Fibroblast of pulmonary artery (primary cell): ENCODE data around the gene RTL10.
A peak's percentile ranks its signal among the peaks of the same experiment; 100 is the strongest.

ENCODE experiments used
- DNase-seq: peaks from one replicate; pipeline ENCODE4 v3.0.0-alpha.2; 2010; ENCODE audit warnings: low read depth
- H3K4me3 ChIP-seq: replicated peaks from 2 replicates; pipeline ENCODE4 v1.5.1; 2011; ENCODE audit warnings: low read depth, mild to moderate bottlenecking, control low read depth, low read length, moderate library complexity
- CTCF ChIP-seq: IDR thresholded peaks from 2 replicates; pipeline ENCODE4 v1.5.1; 2011; ENCODE audit warnings: mild to moderate bottlenecking, control low read depth, low read length, inconsistent platforms; ENCODE audit errors: missing control alignments

Gene RTL10

GRCh38 chr22:19877626-19878339, 23.1 kb upstream of the RTL10 start:
- DNase-seq: no peak
- TF ChIP-seq CTCF: no peak
- no peak overlapping the region for H3K4me3 ChIP-seq

- DNase-seq: no peak
- no peak for TF ChIP-seq CTCF
- H3K4me3 ChIP-seq: no peak overlapping the region
Measured at GRCh38 chr22:19876941-19877625, 22.4 kb upstream of the RTL10 start.

GRCh38 chr22:19876314-19876940, 21.8 kb upstream of the RTL10 start:
- H3K4me3 ChIP-seq: no peak overlapping the region
- no peak for TF ChIP-seq CTCF
- DNase-seq: no peak

GRCh38 chr22:19875531-19876313, 21.0 kb upstream of the RTL10 start:
- DNase-seq: peak; percentile 47
- no peak overlapping the region for H3K4me3 ChIP-seq
- TF ChIP-seq CTCF: no peak

GRCh38 chr22:19875061-19875530, 20.4 kb upstream of the RTL10 start:
- no peak for TF ChIP-seq CTCF
- H3K4me3 ChIP-seq: no peak overlapping the region
- no peak for DNase-seq

- no peak for DNase-seq
- no peak overlapping the region for H3K4me3 ChIP-seq
- no peak for TF ChIP-seq CTCF
Measured at GRCh38 chr22:19874307-19875060, 19.8 kb upstream of the RTL10 start.
